ENCODE results near the gene STH.
"Not testable (repeated sequence)": the region's sequence is repeated elsewhere in the genome, so short reads cannot be mapped to it uniquely, and the experiment has no call there.

STH gene

DNA sequence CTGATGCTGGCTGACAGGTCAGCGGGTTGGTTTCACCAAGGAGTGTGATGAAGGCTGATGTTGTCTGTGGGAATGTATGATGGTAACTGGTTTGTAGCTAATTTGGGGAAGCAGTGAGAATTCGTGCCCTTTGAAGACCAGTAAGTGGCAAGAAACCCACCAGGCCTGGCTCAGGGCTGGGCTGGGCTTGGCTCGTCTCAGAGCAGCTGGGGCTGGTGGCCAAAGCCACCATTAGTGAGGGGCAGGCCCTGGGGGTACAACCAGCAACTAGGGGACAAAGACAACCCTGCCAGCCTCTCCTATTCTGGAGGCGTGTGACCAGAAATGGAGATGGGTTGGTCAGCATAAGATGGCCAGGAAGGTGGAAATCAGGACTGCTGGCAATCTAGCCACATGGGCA, 13.0 kb upstream of the STH start:
- no peak for DNase-seq (ENCODE audit: low read depth)

DNA sequence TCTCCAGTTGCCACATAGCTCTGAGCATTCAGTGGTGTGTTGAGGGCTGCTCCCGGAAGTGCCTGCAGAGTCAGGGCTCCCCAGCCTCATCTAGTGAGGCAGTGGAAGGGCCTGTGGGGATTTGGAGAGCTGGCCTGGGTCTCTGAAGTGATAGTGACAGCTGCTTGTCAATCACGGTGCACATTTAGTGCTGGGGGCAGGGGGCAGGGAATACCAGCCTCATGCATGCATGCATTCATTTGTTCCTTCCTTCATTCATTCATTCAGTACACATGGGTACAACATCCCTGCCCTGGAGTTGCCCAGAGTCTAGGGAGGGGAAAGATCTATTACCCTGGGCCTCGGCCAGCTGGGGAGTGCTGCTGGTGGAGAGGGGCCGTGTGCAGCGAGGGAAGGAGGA, 11.3 kb upstream of the STH start:
- DNase-seq (ENCODE audit: low read depth): no peak

DNA sequence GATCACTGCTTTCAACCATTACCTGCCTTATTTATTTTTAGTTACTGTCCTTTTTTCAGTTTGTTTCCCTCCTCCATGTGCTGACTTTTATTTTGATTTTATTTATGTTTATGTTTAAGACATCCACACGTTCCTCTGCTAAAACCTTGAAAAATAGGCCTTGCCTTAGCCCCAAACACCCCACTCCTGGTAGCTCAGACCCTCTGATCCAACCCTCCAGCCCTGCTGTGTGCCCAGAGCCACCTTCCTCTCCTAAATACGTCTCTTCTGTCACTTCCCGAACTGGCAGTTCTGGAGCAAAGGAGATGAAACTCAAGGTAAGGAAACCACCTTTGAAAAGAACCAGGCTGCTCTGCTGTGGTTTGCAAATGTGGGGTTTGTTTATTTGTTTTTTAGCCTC, 9.3 kb upstream of the STH start:
- no peak for DNase-seq (ENCODE audit: low read depth)

DNA sequence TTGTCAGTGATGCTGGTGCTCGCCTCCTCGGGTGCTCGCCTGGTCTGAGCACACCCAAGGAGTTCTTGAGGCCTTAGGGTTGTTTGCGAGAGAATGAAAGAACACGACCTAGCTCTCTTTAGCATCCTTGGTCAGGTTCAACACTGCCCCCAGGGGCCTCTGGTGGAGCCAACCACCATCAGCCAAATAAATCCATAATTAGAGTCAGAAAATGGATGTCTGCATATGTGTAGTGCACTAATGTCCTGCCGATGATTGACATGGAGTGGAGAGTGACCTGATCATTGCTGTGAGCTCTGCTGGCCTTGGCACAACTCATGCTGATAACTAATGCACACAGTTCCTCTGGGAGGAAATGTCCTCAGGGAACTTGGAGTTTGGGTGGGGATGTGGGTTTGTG, 8.2 kb upstream of the STH start:
- DNase-seq (ENCODE audit: low read depth): no peak

DNA sequence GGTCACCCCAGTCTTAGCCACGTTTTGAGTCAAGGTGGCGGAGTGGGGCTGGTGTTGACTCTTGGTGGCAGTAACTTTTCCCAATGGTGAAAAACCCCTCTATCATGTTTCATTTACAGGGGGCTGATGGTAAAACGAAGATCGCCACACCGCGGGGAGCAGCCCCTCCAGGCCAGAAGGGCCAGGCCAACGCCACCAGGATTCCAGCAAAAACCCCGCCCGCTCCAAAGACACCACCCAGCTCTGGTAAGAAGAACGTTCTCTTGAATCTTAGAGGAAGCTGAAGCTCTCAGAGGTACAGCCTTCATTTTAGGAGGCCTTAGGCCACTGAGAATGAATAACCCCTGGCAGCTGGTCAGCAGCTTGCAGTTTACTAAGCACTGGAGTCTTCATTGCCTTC, 7.7 kb upstream of the STH start:
- no peak for DNase-seq (ENCODE audit: low read depth)

DNA sequence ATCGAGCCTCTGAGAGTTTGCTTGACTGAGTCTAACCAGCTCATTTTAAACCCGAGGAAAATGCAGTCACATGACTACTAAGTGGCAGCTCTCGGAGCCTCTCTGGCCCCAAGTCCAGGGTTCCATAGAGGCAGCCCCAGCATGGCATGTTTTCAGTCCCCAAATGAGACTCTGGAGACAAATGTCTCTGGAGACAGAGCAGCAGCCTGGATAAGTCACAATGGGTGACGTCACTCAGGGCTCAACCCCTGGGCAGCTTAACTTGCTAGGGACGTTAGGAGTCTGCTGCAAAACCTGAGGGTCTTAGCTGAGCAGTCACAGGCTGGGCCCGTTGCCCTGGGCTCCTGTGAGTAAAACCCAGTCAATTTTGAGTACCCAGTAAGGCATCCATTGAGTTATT, 6.9 kb upstream of the STH start:
- no peak for DNase-seq (ENCODE audit: low read depth)

DNA sequence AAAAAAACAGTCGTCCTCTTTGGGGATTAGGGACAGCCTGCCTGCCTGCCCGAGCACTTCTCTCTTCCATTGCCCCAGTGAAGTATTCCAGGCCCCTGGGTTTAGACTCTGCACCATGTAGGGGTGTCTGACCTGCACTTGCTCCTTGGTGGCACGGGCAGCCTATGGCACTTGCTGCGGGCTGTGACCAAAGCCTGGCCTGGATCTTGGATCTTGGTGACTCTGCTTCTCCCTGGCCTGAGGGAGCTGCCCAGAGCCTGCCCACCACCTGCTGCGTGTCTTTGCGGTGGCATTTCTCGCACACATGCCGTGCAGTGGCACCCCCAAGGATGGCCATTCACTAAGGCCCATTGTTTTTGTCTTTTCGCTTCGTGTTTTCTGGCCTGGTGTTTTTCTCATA, 6.1 kb upstream of the STH start:
- no peak for DNase-seq (ENCODE audit: low read depth)

DNA sequence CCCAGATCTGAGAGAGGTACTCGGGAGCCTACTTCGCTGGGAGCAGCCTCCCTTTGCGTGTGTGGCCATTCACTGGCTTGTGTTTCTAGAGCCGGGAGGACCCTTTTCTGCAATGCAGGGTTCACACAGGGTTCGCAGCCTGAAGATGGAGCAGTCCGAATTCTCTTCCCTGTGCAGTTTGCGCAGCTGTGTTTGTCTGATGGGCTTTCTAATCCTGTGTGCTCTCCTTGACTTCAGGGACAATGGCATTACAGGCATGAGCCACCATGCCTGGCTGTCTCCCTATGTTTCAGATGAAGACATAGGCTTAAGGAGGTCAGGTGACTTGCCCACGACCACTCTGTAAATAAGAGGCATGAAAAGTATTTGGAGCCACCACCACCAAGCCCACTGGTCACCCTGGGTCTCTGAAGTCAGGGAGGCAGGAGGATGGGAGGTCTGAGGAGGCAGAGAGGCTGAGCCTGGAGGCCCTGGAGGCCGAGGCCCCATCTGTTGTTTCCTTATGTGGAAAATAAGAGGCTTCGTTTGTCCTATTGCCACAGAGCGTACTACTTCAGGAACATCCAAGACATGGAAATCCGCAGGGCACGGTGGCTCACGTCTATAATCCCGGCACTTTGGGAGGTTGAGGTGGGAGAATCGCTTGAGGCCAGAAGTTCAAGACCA, 5.0 kb upstream of the STH start:
- no peak for DNase-seq (ENCODE audit: low read depth)

DNA sequence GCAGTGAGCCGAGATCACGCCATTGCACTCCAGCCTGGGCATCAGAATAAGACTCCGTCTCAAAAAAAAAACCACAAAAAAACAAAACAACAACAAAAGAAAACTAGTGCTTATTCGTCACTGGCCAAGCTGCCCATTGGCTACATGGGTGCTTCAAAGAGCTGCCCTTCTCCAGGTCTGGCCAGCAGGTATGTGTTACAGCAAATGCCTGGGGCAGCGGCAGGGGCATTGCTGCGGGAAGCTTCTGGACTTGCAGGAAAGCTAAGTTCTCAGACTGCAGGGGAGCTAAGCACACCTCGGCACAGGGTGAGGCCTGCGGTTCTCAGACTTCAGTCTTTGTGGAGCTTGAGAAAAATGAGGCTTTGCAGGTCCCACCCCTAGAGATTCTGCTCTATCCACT, 4.1 kb upstream of the STH start:
- no peak for DNase-seq (ENCODE audit: low read depth)

DNA sequence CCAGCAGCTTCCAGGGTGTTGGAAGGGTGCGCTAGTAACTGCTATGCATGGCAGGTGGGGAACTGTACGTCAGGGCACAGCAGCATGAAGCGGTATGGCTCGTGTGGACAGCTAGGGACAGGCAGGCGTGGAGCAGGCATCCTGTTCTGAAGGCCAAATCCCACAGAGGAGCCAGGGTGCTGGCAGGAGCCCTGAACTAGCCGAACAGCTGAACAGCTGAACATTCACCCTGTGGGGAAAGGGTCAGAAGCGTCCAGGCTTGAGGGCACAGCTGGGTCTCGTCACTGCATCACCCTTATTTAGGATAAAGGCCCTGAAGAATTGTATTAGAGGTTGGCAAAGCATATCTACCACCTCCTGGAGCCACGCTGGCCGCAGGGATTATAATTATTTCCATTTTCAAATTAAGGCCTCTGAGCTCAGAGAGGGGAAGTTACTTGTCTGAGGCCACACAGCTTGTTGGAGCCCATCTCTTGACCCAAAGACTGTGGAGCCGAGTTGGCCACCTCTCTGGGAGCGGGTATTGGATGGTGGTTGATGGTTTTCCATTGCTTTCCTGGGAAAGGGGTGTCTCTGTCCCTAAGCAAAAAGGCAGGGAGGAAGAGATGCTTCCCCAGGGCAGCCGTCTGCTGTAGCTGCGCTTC, 3.3 kb upstream of the STH start:
- DNase-seq (ENCODE audit: low read depth): no peak

DNA sequence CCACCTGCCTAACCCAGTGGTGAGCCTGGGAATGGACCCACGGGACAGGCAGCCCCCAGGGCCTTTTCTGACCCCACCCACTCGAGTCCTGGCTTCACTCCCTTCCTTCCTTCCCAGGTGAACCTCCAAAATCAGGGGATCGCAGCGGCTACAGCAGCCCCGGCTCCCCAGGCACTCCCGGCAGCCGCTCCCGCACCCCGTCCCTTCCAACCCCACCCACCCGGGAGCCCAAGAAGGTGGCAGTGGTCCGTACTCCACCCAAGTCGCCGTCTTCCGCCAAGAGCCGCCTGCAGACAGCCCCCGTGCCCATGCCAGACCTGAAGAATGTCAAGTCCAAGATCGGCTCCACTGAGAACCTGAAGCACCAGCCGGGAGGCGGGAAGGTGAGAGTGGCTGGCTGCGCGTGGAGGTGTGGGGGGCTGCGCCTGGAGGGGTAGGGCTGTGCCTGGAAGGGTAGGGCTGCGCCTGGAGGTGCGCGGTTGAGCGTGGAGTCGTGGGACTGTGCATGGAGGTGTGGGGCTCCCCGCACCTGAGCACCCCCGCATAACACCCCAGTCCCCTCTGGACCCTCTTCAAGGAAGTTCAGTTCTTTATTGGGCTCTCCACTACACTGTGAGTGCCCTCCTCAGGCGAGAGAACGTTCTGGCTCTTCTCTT, 2.6 kb upstream of the STH start:
- no peak for DNase-seq (ENCODE audit: low read depth)

DNA sequence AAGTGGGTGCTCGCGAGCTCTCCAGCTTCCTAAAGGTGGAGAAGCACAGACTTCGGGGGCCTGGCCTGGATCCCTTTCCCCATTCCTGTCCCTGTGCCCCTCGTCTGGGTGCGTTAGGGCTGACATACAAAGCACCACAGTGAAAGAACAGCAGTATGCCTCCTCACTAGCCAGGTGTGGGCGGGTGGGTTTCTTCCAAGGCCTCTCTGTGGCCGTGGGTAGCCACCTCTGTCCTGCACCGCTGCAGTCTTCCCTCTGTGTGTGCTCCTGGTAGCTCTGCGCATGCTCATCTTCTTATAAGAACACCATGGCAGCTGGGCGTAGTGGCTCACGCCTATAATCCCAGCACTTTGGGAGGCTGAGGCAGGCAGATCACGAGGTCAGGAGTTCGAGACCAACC, 1.9 kb upstream of the STH start:
- no peak for DNase-seq (ENCODE audit: low read depth)

DNA sequence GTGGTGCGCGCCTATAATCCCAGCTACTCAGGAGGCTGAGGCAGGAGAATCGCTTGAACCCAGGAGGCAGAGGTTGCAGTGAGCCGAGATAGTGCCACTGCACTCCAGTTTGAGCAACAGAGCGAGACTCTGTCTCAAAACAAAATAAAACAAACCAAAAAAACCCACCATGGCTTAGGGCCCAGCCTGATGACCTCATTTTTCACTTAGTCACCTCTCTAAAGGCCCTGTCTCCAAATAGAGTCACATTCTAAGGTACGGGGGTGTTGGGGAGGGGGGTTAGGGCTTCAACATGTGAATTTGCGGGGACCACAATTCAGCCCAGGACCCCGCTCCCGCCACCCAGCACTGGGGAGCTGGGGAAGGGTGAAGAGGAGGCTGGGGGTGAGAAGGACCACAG, 1.4 kb upstream of the STH start:
- no peak for DNase-seq (ENCODE audit: low read depth)

DNA sequence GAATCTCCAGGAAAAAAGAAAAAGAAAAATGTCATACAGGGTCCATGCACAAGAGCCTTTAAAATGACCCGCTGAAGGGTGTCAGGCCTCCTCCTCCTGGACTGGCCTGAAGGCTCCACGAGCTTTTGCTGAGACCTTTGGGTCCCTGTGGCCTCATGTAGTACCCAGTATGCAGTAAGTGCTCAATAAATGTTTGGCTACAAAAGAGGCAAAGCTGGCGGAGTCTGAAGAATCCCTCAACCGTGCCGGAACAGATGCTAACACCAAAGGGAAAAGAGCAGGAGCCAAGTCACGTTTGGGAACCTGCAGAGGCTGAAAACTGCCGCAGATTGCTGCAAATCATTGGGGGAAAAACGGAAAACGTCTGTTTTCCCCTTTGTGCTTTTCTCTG, 845 bp downstream of the STH start:
- no peak for DNase-seq (ENCODE audit: low read depth)

DNA sequence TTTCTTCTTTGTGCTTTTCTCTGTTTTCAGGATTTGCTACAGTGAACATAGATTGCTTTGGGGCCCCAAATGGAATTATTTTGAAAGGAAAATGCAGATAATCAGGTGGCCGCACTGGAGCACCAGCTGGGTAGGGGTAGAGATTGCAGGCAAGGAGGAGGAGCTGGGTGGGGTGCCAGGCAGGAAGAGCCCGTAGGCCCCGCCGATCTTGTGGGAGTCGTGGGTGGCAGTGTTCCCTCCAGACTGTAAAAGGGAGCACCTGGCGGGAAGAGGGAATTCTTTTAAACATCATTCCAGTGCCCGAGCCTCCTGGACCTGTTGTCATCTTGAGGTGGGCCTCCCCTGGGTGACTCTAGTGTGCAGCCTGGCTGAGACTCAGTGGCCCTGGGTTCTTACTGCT, 1.2 kb downstream of the STH start:
- no peak for DNase-seq (ENCODE audit: low read depth)

DNA sequence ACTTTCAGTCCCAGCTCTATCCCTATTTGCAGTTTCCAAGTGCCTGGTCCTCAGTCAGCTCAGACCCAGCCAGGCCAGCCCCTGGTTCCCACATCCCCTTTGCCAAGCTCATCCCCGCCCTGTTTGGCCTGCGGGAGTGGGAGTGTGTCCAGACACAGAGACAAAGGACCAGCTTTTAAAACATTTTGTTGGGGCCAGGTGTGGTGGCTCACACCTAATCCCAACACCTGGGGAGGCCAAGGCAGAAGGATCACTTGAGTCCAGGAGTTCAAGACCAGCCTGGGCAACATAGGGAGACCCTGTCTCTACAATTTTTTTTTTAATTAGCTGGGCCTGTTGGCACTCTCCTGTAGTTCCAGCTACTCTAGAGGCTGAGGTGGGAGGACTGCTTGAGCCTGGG, 1.7 kb downstream of the STH start:
- no peak for DNase-seq (ENCODE audit: low read depth)

DNA sequence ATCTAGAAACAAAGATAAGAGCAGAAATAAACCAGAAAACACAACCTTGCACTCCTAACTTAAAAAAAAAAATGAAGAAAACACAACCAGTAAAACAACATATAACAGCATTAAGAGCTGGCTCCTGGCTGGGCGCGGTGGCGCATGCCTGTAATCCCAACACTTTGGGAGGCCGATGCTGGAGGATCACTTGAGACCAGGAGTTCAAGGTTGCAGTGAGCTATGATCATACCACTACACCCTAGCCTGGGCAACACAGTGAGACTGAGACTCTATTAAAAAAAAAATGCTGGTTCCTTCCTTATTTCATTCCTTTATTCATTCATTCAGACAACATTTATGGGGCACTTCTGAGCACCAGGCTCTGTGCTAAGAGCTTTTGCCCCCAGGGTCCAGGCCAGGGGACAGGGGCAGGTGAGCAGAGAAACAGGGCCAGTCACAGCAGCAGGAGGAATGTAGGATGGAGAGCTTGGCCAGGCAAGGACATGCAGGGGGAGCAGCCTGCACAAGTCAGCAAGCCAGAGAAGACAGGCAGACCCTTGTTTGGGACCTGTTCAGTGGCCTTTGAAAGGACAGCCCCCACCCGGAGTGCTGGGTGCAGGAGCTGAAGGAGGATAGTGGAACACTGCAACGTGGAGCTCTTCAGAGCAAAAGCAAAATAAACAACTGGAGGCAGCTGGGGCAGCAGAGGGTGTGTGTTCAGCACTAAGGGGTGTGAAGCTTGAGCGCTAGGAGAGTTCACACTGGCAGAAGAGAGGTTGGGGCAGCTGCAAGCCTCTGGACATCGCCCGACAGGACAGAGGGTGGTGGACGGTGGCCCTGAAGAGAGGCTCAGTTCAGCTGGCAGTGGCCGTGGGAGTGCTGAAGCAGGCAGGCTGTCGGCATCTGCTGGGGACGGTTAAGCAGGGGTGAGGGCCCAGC, 2.6 kb downstream of the STH start:
- no peak for DNase-seq (ENCODE audit: low read depth)

DNA sequence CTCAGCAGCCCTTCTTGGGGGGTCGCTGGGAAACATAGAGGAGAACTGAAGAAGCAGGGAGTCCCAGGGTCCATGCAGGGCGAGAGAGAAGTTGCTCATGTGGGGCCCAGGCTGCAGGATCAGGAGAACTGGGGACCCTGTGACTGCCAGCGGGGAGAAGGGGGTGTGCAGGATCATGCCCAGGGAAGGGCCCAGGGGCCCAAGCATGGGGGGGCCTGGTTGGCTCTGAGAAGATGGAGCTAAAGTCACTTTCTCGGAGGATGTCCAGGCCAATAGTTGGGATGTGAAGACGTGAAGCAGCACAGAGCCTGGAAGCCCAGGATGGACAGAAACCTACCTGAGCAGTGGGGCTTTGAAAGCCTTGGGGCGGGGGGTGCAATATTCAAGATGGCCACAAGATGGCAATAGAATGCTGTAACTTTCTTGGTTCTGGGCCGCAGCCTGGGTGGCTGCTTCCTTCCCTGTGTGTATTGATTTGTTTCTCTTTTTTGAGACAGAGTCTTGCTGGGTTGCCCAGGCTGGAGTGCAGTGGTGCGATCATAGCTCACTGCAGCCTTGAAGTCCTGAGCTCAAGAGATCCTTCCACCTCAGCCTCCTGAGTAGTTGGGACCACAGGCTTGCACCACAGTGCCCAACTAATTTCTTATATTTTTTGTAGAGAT, 3.4 kb downstream of the STH start:
- DNase-seq (ENCODE audit: low read depth): peak; percentile 27

DNA sequence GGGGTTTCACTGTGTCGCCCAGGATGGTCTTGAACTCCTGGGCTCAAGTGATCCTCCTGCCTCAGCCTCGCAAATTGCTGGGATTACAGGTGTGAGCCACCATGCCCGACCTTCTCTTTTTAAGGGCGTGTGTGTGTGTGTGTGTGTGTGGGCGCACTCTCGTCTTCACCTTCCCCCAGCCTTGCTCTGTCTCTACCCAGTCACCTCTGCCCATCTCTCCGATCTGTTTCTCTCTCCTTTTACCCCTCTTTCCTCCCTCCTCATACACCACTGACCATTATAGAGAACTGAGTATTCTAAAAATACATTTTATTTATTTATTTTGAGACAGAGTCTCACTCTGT, 3.9 kb downstream of the STH start:
- no peak for DNase-seq (ENCODE audit: low read depth)

DNA sequence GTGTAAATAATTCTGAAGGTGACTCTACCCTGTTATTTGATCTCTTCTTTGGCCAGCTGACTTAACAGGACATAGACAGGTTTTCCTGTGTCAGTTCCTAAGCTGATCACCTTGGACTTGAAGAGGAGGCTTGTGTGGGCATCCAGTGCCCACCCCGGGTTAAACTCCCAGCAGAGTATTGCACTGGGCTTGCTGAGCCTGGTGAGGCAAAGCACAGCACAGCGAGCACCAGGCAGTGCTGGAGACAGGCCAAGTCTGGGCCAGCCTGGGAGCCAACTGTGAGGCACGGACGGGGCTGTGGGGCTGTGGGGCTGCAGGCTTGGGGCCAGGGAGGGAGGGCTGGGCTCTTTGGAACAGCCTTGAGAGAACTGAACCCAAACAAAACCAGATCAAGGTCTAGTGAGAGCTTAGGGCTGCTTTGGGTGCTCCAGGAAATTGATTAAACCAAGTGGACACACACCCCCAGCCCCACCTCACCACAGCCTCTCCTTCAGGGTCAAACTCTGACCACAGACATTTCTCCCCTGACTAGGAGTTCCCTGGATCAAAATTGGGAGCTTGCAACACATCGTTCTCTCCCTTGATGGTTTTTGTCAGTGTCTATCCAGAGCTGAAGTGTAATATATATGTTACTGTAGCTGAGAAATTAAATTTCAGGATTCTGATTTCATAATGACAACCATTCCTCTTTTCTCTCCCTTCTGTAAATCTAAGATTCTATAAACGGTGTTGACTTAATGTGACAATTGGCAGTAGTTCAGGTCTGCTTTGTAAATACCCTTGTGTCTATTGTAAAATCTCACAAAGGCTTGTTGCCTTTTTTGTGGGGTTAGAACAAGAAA, 5.1 kb downstream of the STH start:
- DNase-seq (ENCODE audit: low read depth): no peak

DNA sequence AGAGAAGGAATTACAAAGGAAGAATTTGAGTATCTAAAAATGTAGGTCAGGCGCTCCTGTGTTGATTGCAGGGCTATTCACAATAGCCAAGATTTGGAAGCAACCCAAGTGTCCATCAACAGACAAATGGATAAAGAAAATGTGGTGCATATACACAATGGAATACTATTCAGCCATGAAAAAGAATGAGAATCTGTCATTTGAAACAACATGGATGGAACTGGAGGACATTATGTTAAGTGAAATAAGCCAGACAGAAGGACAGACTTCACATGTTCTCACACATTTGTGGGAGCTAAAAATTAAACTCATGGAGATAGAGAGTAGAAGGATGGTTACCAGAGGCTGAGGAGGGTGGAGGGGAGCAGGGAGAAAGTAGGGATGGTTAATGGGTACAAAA, 7.0 kb downstream of the STH start:
- not testable (repeated sequence) for DNase-seq (ENCODE audit: low read depth)

Data from T-helper 22 cell (primary cell).